Measurements from ENCODE around the gene FLT4.

FLT4 gene

DNA sequence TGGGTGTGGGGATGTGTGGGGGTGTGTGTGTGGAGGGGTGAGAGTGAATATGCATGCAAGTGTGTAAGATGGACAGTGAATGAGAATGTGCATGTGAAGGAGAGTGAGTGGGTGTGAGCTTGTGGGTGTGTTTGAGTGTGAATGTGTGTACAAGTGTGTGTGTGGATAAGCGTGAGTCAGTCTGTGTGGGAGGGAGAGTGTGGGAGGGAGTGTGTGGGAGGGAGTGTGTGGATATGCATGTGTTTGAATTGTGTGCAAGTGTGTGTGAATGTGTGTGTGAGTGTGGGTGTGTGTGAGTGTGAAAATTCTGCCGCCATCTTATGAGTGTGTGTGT is 54.4 kb downstream of the FLT4 start:
- TF ChIP-seq, protein P1, sequence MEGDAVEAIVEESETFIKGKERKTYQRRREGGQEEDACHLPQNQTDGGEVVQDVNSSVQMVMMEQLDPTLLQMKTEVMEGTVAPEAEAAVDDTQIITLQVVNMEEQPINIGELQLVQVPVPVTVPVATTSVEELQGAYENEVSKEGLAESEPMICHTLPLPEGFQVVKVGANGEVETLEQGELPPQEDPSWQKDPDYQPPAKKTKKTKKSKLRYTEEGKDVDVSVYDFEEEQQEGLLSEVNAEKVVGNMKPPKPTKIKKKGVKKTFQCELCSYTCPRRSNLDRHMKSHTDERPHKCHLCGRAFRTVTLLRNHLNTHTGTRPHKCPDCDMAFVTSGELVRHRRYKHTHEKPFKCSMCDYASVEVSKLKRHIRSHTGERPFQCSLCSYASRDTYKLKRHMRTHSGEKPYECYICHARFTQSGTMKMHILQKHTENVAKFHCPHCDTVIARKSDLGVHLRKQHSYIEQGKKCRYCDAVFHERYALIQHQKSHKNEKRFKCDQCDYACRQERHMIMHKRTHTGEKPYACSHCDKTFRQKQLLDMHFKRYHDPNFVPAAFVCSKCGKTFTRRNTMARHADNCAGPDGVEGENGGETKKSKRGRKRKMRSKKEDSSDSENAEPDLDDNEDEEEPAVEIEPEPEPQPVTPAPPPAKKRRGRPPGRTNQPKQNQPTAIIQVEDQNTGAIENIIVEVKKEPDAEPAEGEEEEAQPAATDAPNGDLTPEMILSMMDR (IDR thresholded peaks at IDR 0.05), result no peak

DNA sequence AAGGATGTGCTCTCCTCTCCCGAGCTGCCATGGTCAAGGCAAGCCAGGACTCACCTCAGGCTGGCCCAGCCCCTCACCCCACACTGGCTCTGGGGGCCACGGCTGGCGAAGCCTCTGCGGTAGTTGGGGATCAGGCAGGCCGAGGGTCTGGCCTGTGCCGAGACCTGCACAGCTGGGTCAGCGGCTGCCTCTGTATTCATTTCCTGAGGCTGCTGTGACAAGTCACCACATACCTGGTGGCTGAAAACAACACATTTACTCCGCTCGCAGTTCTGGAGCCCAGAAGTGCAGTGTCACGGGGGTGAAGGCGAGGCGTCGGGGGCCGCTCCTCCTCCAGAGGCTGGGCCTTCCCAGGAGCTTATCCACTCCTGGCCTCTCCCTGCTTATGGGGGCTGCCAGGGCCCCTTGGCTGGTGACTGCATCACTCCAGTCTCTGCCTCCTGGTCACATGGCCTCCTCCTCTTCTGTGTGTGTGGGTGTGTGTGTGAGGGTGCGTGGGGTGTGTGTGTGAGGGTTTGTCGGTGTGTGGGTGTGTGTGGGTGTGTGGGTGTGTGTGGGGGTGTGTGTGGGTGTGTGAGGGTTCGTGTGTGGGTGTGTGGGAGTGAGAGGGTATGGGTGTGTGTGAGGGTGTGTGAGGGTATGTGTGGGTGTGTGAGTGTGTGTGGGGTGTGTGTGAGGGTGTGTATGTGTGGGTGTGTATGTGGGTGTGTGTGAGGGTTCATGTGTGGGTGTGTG is 54.9 kb downstream of the FLT4 start:
- TF ChIP-seq, protein P1 (IDR thresholded peaks at IDR 0.05), result no peak

- TF ChIP-seq, protein P1 (IDR thresholded peaks at IDR 0.05), result no peak
Observed at GRCh38 chr5:180593446-180594206, 55.8 kb downstream of the FLT4 start.

- TF ChIP-seq, protein P1 (IDR thresholded peaks at IDR 0.05), result no peak
Observed at GRCh38 chr5:180592176-180592575, 57.2 kb downstream of the FLT4 start.

DNA sequence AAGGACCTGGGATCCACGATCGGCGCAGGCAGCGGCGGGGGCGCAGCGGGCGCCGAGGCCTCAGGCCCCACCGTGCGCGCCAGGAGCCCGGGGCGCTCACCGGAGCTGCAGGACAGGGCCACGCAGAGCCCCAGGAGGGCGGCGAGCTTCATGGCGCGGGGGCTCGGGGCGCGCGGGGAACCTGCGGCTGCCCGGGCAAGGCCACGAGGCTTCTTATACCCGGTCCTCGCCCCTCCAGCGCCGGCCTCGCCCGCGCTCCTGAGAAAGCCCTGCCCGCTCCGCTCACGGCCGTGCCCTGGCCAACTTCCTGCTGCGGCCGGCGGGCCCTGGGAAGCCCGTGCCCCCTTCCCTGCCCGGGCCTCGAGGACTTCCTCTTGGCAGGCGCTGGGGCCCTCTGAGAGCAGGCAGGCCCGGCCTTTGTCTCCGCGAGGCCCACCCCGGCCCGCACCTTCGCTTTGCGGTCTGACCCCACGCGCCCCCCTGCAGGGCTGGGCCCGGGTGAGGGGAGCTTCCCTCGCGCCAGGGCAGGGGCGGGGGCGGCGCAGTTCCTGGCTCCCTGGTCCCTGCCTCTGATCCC is 58.0 kb downstream of the FLT4 start, which contains the start of gene SCGB3A1:
Gene SCGB3A1, minus strand, starts transcription at position 189 of the 577 bp plus-strand sequence. Its CDS starts 37 bp downstream, at position 152.
- TF ChIP-seq, protein P1 (IDR thresholded peaks at IDR 0.05), result no peak

DNA sequence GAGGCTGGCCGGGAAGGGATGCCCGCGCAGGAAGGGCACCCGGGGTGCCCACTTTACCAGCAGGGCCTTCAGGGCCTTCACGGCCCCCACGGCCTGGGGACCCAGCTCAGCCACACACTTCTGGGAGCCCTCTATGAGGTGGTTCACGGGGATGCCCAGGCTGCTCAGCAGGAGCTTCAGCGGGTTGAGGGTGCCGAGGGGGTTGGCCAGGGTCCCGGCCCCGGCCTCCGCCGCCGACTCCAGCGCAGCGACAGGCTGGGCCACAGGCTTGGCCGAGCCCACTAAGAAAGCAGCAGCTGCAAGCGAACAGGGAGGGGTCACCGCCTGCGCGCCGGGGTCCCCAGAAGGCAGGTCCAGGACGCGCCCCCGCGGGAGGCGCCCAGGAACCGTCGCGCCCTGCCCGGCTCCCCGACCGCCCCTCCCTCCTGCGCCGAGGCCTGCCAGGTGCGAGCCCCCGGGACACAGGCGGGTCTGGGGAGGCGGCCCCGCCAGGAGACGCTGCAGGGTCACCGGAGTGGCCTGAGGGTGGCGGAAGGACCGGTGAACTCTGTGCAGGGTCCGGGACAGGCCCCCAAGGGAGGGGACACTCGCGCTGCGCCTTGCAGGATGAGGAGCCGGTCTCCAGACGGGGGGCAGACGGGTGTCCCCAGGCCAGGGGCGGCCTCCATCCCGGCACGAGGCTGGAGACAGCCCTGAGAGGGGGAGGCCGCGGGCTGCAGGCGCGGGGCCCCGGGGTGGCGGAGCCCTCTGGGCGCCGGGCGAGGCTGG is 58.7 kb downstream of the FLT4 start:
- TF ChIP-seq, protein P1 (IDR thresholded peaks at IDR 0.05), result no peak

Data from LNCAP (cell line).